GM23338 (cell line): ENCODE data around the gene FIP1L1. TPM values are rescaled to one million over a fixed set of nuclear protein-coding genes. Genes with fewer than 3 reads are reported as not detected.

Experiments
- ATAC-seq: fragments of 200-7000 bp; cut with Tn5 transposase; 3 replicates; pipeline ENCODE4 v1.9.1; 2020
- DNase-seq: peaks from one replicate; pipeline ENCODE4 v3.0.0-alpha.2; 2015; ENCODE audit warnings: low spot score
- H2AFZ ChIP-seq: fragments of 200-600 bp; sonication (generic); 2 replicates; pipeline ENCODE4 v1.8.0; 2016; ENCODE audit warnings: antibody characterized with exemption, mild to moderate bottlenecking, moderate library complexity
- H3F3A ChIP-seq: fragments of 200-600 bp; sonication (generic); replicated peaks from 2 replicates; pipeline ENCODE4 v1.8.0; 2017; ENCODE audit warnings: antibody characterized with exemption, mixed run types, low read depth
- H3K27ac ChIP-seq: fragments of 200-600 bp; sonication (generic); 2 replicates; pipeline ENCODE4 v1.6.1; 2016; ENCODE audit warnings: low read depth
- H3K27me3 ChIP-seq: fragments of 200-600 bp; sonication (generic); 2 replicates; pipeline ENCODE4 v1.8.0; 2016; ENCODE audit warnings: mild to moderate bottlenecking, mixed run types, moderate library complexity; ENCODE audit not compliant: insufficient read depth
- H3K36me3 ChIP-seq: fragments of 200-600 bp; sonication (generic); 2 replicates; pipeline ENCODE4 v1.8.0; 2016; ENCODE audit warnings: mild to moderate bottlenecking; ENCODE audit not compliant: insufficient read depth
- H3K4me1 ChIP-seq: fragments of 200-600 bp; sonication (generic); 2 replicates; pipeline ENCODE4 v1.8.0; 2016; ENCODE audit warnings: mild to moderate bottlenecking, moderate library complexity; ENCODE audit not compliant: insufficient read depth
- H3K4me2 ChIP-seq: fragments of 200-600 bp; sonication (generic); 2 replicates; pipeline ENCODE4 v1.7.1; 2017; ENCODE audit warnings: mixed run types
- H3K4me3 ChIP-seq: fragments of 200-600 bp; sonication (generic); 2 replicates; pipeline ENCODE4 v1.6.1; 2016; ENCODE audit warnings: mixed run types
- H3K79me2 ChIP-seq: fragments of 200-600 bp; sonication (generic); replicated peaks from 2 replicates; pipeline ENCODE4 v1.8.0; 2017; ENCODE audit warnings: mild to moderate bottlenecking; ENCODE audit not compliant: insufficient read depth
- H3K9me2 ChIP-seq: fragments of 200-600 bp; sonication (generic); 2 replicates; pipeline ENCODE4 v1.8.0; 2017; ENCODE audit not compliant: insufficient read depth
- H4K20me1 ChIP-seq: fragments of 200-600 bp; sonication (generic); replicated peaks from 2 replicates; pipeline ENCODE4 v1.8.0; 2017; ENCODE audit warnings: mild to moderate bottlenecking; ENCODE audit not compliant: insufficient read depth
- H3K27ac Mint-ChIP-seq: 2 replicates; pipeline ENCODE4 v1.8.0; 2020; ENCODE audit warnings: inconsistent platforms, mild to moderate bottlenecking, moderate library complexity, mixed read lengths
- H3K27me3 Mint-ChIP-seq: 3 replicates; pipeline ENCODE4 v1.8.0; 2022; ENCODE audit warnings: low read depth, mild to moderate bottlenecking, moderate library complexity, mixed read lengths, inconsistent platforms; ENCODE audit not compliant: insufficient read depth, poor library complexity
- H3K36me3 Mint-ChIP-seq: 3 replicates; pipeline ENCODE4 v1.8.0; 2021; ENCODE audit warnings: low read depth, mild to moderate bottlenecking, inconsistent platforms, moderate library complexity, mixed read lengths
- H3K4me1 Mint-ChIP-seq: 3 replicates; pipeline ENCODE4 v1.8.0; 2020; ENCODE audit warnings: mild to moderate bottlenecking, inconsistent platforms, mixed read lengths
- H3K4me3 Mint-ChIP-seq: 3 replicates; pipeline ENCODE4 v1.8.0; 2021; ENCODE audit warnings: moderate library complexity, mild to moderate bottlenecking, inconsistent platforms, mixed read lengths
- H3K9me3 Mint-ChIP-seq: 3 replicates; pipeline ENCODE4 v1.8.0; 2020; ENCODE audit warnings: moderate library complexity, mild to moderate bottlenecking, inconsistent platforms, mixed read lengths
- CREB1 ChIP-seq: fragments of 250-450 bp; sonication (Bioruptor Pico); IDR thresholded peaks from 2 replicates; pipeline ENCODE4 v1.5.0; 2020; ENCODE audit warnings: low read depth, mild to moderate bottlenecking, moderate library complexity
- ETS1 ChIP-seq: IDR thresholded peaks from 2 replicates; pipeline ENCODE4 v1.6.1; 2016; ENCODE audit warnings: antibody characterized with exemption
- NANOG ChIP-seq: IDR thresholded peaks from 2 replicates; pipeline ENCODE4 v1.6.1; 2016; ENCODE audit warnings: antibody characterized with exemption, borderline replicate concordance
- POLR2AphosphoS5 ChIP-seq: IDR thresholded peaks from 2 replicates; pipeline ENCODE4 v1.6.1; 2016; ENCODE audit warnings: antibody characterized with exemption, low read depth
- REST ChIP-seq: IDR thresholded peaks from one replicate; pipeline ENCODE4 v1.6.1; 2018; ENCODE audit warnings: antibody characterized with exemption; ENCODE audit not compliant: unreplicated experiment
- ZNF114 ChIP-seq: fragments of 250-450 bp; sonication (Bioruptor Pico); IDR thresholded peaks from 2 replicates; pipeline ENCODE4 v1.5.0; 2020; ENCODE audit warnings: mild to moderate bottlenecking, moderate library complexity
- ZNF331 ChIP-seq: fragments of 250-450 bp; sonication (Bioruptor Pico); IDR thresholded peaks from 2 replicates; pipeline ENCODE4 v1.5.0; 2020; ENCODE audit warnings: low read depth, mild to moderate bottlenecking, moderate library complexity
- ZNF462 ChIP-seq: fragments of 250-450 bp; sonication (Bioruptor Pico); IDR thresholded peaks from 2 replicates; pipeline ENCODE4 v1.5.0; 2020; ENCODE audit warnings: mild to moderate bottlenecking, moderate library complexity
- polyA plus RNA-seq: library from polyadenylated mRNA; unstranded; fragments of >200 nt; fragmentation: Nextera tagmentation; extraction: Ambion mirVana; gene quantifications from 2 replicates; pipeline ENCODE4 v1.2.1, GENCODE V29; 2016
- total RNA-seq: library from RNA; depleted of rRNA; stranded (reverse); fragments of >200 nt; shearing (Covaris generic); gene quantifications from 2 replicates; pipeline ENCODE4 v1.2.3, GENCODE V29; 2014

Gene FIP1L1
- total and polyA plus RNA-seq, 2 experiments from 2014 or later, result 43.3 to 54.0 TPM

DNA sequence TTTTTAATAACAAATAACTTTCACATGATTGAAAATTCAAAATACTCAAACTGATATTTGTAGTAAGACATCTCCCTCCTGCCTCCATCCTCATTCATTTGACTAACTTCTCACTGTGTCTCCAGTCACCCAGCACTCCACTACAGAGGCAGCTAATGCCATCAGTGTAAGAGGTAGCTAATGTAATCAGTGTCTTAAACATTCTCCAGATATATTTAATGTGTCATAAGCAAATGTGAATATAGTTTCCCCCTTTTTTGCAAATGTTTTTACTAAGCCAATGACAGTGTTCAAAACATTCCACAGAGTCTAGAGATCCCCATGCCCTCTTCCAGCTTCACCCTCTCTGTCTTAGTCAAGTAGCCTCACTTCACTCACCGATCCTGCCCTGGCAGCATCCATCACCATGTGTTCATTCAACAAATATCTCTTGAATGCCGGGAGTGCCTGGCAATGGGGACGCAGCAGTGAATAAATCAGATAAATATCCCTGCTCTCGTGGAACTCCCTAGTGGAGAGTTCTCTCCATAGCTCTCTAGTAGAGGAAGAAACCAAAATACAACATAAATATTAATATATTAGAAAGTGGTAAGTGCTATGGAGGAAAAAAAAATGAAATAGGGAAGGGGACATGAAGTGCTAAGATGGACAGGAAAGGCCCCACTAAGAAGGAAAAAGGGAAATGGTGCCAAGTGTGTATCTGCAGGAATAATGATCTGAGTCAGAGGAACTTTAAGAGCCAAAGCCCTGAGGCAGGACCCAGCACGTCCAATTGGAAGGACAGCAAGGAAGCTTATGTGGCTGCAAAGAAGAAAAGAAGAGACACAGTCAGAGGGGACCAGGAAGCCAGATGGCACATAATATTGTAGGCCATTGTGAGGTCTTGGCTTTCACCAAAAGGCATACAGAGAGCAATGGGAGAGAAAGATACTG, 30.3 kb upstream of the FIP1L1 start (continued):
- TF ChIP-seq REST, result no peak
- TF ChIP-seq ETS1, result no peak
- no peak for TF ChIP-seq ZNF114 (CRISPR knock-in tag)
- no peak for TF ChIP-seq ZNF331 (CRISPR knock-in tag)

- peaks cover 2% of the 10 kb centered on the region for H3K27me3 Mint-ChIP-seq
- no peaks in the 10 kb centered on the region for H3K79me2 ChIP-seq
- TF ChIP-seq POLR2AphosphoS5 (no peak), NANOG (no peak), ZNF114 (CRISPR knock-in tag) (no peak), CREB1 (CRISPR knock-in tag) (no peak), ZNF462 (CRISPR knock-in tag) (no peak)
- no peaks in the 10 kb centered on the region for H3K9me2 ChIP-seq
- no peaks in the 10 kb centered on the region for H3K36me3 ChIP-seq
- peaks cover 5% of the 10 kb centered on the region; the same call in 1 of the 3 replicates for H3K9me3 Mint-ChIP-seq
- DNase-seq, result no peak
- H3K27ac ChIP-seq, result no peak overlapping the region
- no peak overlapping the region for H3K27ac Mint-ChIP-seq
- no peaks in the 10 kb centered on the region for H3F3A ChIP-seq
- no peak for ATAC-seq
- H4K20me1 ChIP-seq, result no peaks in the 10 kb centered on the region
- H3K4me1 Mint-ChIP-seq, result no peaks in the 10 kb centered on the region
- no peak overlapping the region for H3K4me3 Mint-ChIP-seq
- no peak overlapping the region for H2AFZ ChIP-seq
- no peaks in the 10 kb centered on the region for H3K27me3 ChIP-seq
- H3K4me3 ChIP-seq, result no peak overlapping the region
- H3K4me2 ChIP-seq, result no peak overlapping the region
- H3K4me1 ChIP-seq, result no peaks in the 10 kb centered on the region
- peaks cover 12% of the 10 kb centered on the region for H3K36me3 Mint-ChIP-seq
Measured at GRCh38 chr4:53348046-53348445, 29.4 kb upstream of the FIP1L1 start.
